B cell (primary cell): ENCODE measurements around the gene SMIM3.

Experiments
- CTCF ChIP-seq: fragments of 200-600 bp; IDR thresholded peaks from one replicate; pipeline ENCODE4 v1.8.0; 2022; ENCODE audit warnings: antibody characterized with exemption, mild to moderate bottlenecking
- EZH2 ChIP-seq: IDR thresholded peaks from 2 replicates; pipeline ENCODE4 v1.6.1; 2012; ENCODE audit warnings: borderline replicate concordance, low read depth, mild to moderate bottlenecking, moderate library complexity, low read length; ENCODE audit not compliant: insufficient read depth, poor library complexity, severe bottlenecking

GRCh38 chr5:150787656-150788055 lies 9.1 kb downstream of the SMIM3 start:
- TF ChIP-seq CTCF (no peak), EZH2 (no peak)
